Measurements from ENCODE around the gene RANGAP1.

Gene RANGAP1

DNA sequence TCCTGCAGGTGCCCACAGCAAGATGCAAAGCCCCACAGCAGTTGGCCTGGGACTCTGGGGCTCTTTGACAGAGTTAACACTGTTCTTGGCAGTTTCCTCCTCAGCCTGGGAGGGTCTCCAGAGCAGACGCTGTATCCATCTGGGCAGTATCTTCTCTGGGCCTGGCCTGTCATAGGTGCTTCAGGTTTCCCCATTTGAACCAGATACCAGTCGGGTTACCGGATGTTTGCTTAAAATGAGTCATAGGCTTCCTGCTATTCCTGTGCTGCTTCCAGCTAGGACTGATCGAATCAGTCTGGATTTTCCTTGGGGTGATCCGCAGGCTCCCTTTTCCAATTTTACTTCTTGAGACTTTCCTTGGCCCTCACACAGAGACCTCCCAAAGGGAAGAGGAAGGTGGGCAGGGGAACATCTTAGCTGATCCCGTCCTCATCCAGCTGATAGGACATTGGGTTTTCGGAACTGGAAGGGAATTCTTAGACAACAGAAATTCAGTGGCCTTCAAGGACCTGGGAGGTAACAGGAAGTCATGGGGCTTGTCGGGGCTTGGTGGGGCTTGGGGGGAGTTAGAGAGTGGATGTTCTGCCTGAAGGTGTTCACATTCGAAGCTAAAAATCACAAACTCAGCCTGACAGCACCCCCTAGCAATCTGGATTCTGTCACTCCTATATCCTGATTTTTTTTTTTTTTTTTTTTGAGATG is 2.4 kb upstream of the RANGAP1 start:
- H3K4me3 ChIP-seq (ENCODE audit: low read depth, low read length): no peak overlapping the region
- TF ChIP-seq CTCF (IDR thresholded peaks at IDR 0.05; ENCODE audit: insufficient read depth, low read depth, low read length, missing control alignments): no peak
- DNase-seq (ENCODE audit: low read depth): no peak

DNA sequence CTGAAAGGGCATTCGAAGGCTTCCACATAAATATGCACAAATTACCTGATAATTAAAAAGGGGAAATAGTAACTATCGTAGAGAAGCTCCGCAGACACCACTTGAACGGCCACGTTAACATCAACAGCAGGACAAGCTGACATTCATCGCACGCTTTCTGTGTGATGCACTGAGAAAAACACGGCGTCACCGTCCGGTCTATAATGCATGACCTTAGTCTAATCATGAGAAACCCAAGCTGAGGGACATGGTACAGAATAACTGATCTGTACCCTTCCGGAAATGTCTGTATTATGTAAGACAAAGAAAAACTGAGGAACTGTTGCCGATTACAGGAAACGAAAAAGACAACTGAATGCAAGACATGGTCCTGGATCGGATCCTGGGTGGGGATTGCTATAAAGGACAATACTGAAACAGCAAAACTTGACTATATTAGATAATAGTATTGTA is 678 bp upstream of the RANGAP1 start:
- peak; percentile 74 for DNase-seq (ENCODE audit: low read depth)
- peak overlapping the region; percentile 94 for H3K4me3 ChIP-seq (ENCODE audit: low read depth, low read length)
- no peak for TF ChIP-seq CTCF (IDR thresholded peaks at IDR 0.05; ENCODE audit: insufficient read depth, low read depth, low read length, missing control alignments)

DNA sequence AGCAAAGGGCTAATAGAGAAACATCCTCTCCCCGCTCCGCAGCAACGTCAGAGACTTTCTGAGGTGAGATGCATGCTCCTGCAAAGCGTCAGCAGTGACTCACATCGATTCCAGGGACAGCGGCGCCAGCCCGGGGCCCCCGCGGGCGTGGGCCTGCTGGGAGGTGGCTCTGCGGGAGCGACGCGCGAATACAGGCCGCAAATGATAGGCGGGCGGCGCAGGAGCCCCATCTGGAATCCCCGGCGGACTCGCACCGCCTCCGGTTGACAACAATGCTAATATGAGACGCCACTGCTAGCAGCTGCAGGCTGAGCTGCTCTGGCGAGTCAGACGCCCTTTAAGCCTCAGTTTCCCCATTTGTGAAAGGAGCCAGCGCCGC is 557 bp downstream of the RANGAP1 start:
- no peak for TF ChIP-seq CTCF (IDR thresholded peaks at IDR 0.05; ENCODE audit: insufficient read depth, low read depth, low read length, missing control alignments)
- DNase-seq (ENCODE audit: low read depth): peak; percentile 77
- peak overlapping the region; percentile 99 for H3K4me3 ChIP-seq (ENCODE audit: low read depth, low read length)

GRCh38 chr22:41284465-41284864 is 1.5 kb downstream of the RANGAP1 start:
- no peak overlapping the region for H3K4me3 ChIP-seq (ENCODE audit: low read depth, low read length)
- no peak for TF ChIP-seq CTCF (IDR thresholded peaks at IDR 0.05; ENCODE audit: insufficient read depth, low read depth, low read length, missing control alignments)
- no peak for DNase-seq (ENCODE audit: low read depth)

DNA sequence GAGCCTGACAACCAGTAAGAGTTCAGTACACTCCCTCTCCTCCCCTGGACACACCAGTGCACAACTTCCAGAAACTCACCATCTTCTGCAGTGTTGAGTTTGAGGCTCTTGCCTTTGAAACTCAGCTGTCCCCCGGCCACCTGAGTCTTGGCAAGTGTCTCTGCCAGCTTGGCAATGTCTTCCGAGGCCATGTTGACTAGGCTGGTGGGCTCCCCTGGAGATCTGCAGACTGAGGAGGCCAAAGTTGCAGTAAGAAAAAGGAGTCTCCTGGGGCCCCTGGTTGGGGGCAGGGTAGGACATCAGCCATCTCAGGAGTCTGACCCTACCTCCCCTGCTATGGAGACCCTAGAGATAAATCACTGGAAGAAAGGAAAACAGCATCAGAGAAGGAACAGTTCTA is 5.1 kb downstream of the RANGAP1 start:
- no peak for TF ChIP-seq CTCF (IDR thresholded peaks at IDR 0.05; ENCODE audit: insufficient read depth, low read depth, low read length, missing control alignments)
- no peak for DNase-seq (ENCODE audit: low read depth)
- H3K4me3 ChIP-seq (ENCODE audit: low read depth, low read length): no peak overlapping the region

DNA sequence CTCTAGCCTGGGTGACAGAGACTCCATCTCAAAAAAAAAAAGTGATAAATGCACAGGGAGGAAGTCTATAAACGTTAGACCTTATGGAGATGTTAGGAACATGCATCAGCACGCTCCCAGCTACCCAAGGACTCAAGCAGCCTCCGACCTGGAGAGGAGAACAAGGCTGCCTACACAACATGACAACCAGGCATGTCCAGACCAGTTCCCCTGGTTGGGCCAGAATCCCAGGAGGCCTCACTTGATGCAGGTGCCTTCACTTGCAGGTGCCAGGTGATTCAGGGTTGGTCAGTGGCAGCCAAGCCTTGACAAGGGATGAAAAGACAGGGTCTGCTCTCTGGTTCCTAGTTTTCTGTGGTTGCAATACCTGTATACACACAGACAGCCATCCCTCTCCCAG is 5.9 kb downstream of the RANGAP1 start:
- no peak for TF ChIP-seq CTCF (IDR thresholded peaks at IDR 0.05; ENCODE audit: insufficient read depth, low read depth, low read length, missing control alignments)
- DNase-seq (ENCODE audit: low read depth): no peak

DNA sequence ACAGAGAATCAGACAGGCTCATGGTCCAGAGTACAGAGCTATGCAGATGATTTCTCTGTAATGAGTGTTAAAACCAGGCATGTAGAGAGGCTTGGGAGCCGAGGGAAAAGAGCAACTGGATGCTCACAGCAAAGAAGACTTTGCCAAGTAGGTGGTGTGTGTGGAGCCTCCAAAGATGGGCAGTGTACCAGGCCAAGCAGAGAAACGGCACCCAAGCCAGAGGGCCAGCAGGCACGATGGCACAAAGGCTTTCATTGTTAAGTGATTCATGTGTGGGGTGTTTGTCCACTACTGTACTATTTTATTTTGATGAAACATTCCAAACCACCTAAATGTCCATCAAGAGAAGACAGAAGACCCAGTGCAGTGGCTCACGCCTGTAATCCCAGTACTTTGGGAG is 11.1 kb downstream of the RANGAP1 start:
- no peak for TF ChIP-seq CTCF (IDR thresholded peaks at IDR 0.05; ENCODE audit: insufficient read depth, low read depth, low read length, missing control alignments)
- H3K4me3 ChIP-seq (ENCODE audit: low read depth, low read length): no peak overlapping the region
- DNase-seq (ENCODE audit: low read depth): no peak

More for the DNA sequence above, 5.9 kb downstream of the RANGAP1 start:
- H3K4me3 ChIP-seq (ENCODE audit: low read depth, low read length): no peak overlapping the region
